Epithelial cell of prostate (primary cell): ENCODE results near the gene CASP10.

Source experiments
- DNase-seq: peaks from one replicate; pipeline ENCODE4 v3.0.0-alpha.2; 2011; ENCODE audit warnings: low read depth, low spot score
- H3K27ac ChIP-seq: fragments of 450-650 bp; 2 replicates; pipeline ENCODE4 v1.5.1; 2017; ENCODE audit warnings: mild to moderate bottlenecking

Gene CASP10

GRCh38 chr2:201191132-201191875 lies 8.4 kb downstream of the CASP10 start:
- H3K27ac ChIP-seq = no peak overlapping the region
- DNase-seq = no peak

- no peak overlapping the region for H3K27ac ChIP-seq
- DNase-seq = no peak
These were observed 11.2 kb downstream of the CASP10 start for GRCh38 chr2:201194097-201194496.

GRCh38 chr2:201195331-201195730 lies 12.4 kb downstream of the CASP10 start:
- H3K27ac ChIP-seq = no peak overlapping the region
- DNase-seq = no peak

- no peak for DNase-seq
These were observed 13.1 kb downstream of the CASP10 start for GRCh38 chr2:201196003-201196402.

GRCh38 chr2:201196803-201197202 lies 13.9 kb downstream of the CASP10 start:
- H3K27ac ChIP-seq = no peak overlapping the region

More at GRCh38 chr2:201196003-201196402, 13.1 kb downstream of the CASP10 start:
- no peak overlapping the region for H3K27ac ChIP-seq

GRCh38 chr2:201197781-201198180 lies 14.8 kb downstream of the CASP10 start:
- DNase-seq = no peak
- H3K27ac ChIP-seq = no peak overlapping the region

More at GRCh38 chr2:201196803-201197202, 13.9 kb downstream of the CASP10 start:
- DNase-seq = no peak

- DNase-seq = no peak
- no peak overlapping the region for H3K27ac ChIP-seq
These were observed 16.9 kb downstream of the CASP10 start for GRCh38 chr2:201199847-201200246.

- no peak for DNase-seq
- H3K27ac ChIP-seq = no peak overlapping the region
These were observed 17.4 kb downstream of the CASP10 start for GRCh38 chr2:201200345-201200744.

- no peak for DNase-seq
- H3K27ac ChIP-seq = no peak overlapping the region
These were observed 18.4 kb downstream of the CASP10 start for GRCh38 chr2:201201371-201201770.

- no peak for DNase-seq
- H3K27ac ChIP-seq = no peak overlapping the region
These were observed 21.1 kb downstream of the CASP10 start for GRCh38 chr2:201203916-201204654.

- H3K27ac ChIP-seq = no peak overlapping the region
These were observed 21.9 kb downstream of the CASP10 start for GRCh38 chr2:201204655-201205514.

GRCh38 chr2:201205515-201205849 lies 22.5 kb downstream of the CASP10 start:
- H3K27ac ChIP-seq = no peak overlapping the region
- DNase-seq = no peak

More at GRCh38 chr2:201204655-201205514, 21.9 kb downstream of the CASP10 start:
- DNase-seq = no peak

GRCh38 chr2:201208563-201209252 lies 25.8 kb downstream of the CASP10 start:
- no peak for DNase-seq
- H3K27ac ChIP-seq = no peak overlapping the region

- DNase-seq = no peak
These were observed 33.0 kb downstream of the CASP10 start for GRCh38 chr2:201215963-201216362.

GRCh38 chr2:201216918-201217317 lies 34.0 kb downstream of the CASP10 start:
- DNase-seq = no peak
- no peak overlapping the region for H3K27ac ChIP-seq

More at GRCh38 chr2:201215963-201216362, 33.0 kb downstream of the CASP10 start:
- H3K27ac ChIP-seq = no peak overlapping the region

GRCh38 chr2:201218780-201219179 lies 35.8 kb downstream of the CASP10 start:
- peak overlapping the region; percentile 24 for H3K27ac ChIP-seq
- peak; percentile 50 for DNase-seq

GRCh38 chr2:201219328-201220096 lies 36.6 kb downstream of the CASP10 start:
- H3K27ac ChIP-seq = peak overlapping the region; percentile 24
- DNase-seq = no peak

- DNase-seq = no peak
- H3K27ac ChIP-seq = peak overlapping the region; percentile 24
These were observed 37.2 kb downstream of the CASP10 start for GRCh38 chr2:201220102-201220570.
